Measurements from ENCODE around the gene GAPT.

The GAPT gene

GRCh38 chr5:58491216-58491892 is at the start of gene GAPT:
GAPT (plus strand) TSS chr5:58491435; CDS start chr5:58494537, 3,102 bp downstream.
- H3K4me3 ChIP-seq (ENCODE audit: low read depth, low read length) = no peak within 1 kb of the TSS

- no peak overlapping the region for H3K4me3 ChIP-seq (ENCODE audit: low read depth, low read length)
Observed at GRCh38 chr5:58444805-58445204, 46.4 kb upstream of the GAPT start.

GRCh38 chr5:58446024-58446423 is 45.2 kb upstream of the GAPT start:
- H3K4me3 ChIP-seq (ENCODE audit: low read depth, low read length) = no peak overlapping the region

GRCh38 chr5:58447226-58447625 is 44.0 kb upstream of the GAPT start:
- H3K4me3 ChIP-seq (ENCODE audit: low read depth, low read length) = no peak overlapping the region

GRCh38 chr5:58450018-58450417 is 41.2 kb upstream of the GAPT start:
- no peak overlapping the region for H3K4me3 ChIP-seq (ENCODE audit: low read depth, low read length)

- no peak overlapping the region for H3K4me3 ChIP-seq (ENCODE audit: low read depth, low read length)
Observed at GRCh38 chr5:58450811-58451629, 40.2 kb upstream of the GAPT start.

- H3K4me3 ChIP-seq (ENCODE audit: low read depth, low read length) = no peak overlapping the region
Observed at GRCh38 chr5:58451732-58452565, 39.3 kb upstream of the GAPT start.

GRCh38 chr5:58452566-58453258 is 38.5 kb upstream of the GAPT start:
- H3K4me3 ChIP-seq (ENCODE audit: low read depth, low read length) = no peak overlapping the region

- H3K4me3 ChIP-seq (ENCODE audit: low read depth, low read length) = no peak overlapping the region
Observed at GRCh38 chr5:58453306-58453705, 37.9 kb upstream of the GAPT start.

GRCh38 chr5:58454025-58454424 is 37.2 kb upstream of the GAPT start:
- no peak overlapping the region for H3K4me3 ChIP-seq (ENCODE audit: low read depth, low read length)

- H3K4me3 ChIP-seq (ENCODE audit: low read depth, low read length) = no peak overlapping the region
Observed at GRCh38 chr5:58455066-58455465, 36.2 kb upstream of the GAPT start.

- H3K4me3 ChIP-seq (ENCODE audit: low read depth, low read length) = no peak overlapping the region
Observed at GRCh38 chr5:58455480-58455879, 35.8 kb upstream of the GAPT start.

- H3K4me3 ChIP-seq (ENCODE audit: low read depth, low read length) = no peak overlapping the region
Observed at GRCh38 chr5:58456026-58456425, 35.2 kb upstream of the GAPT start.

- no peak overlapping the region for H3K4me3 ChIP-seq (ENCODE audit: low read depth, low read length)
Observed at GRCh38 chr5:58456486-58456885, 34.7 kb upstream of the GAPT start.

- H3K4me3 ChIP-seq (ENCODE audit: low read depth, low read length) = no peak overlapping the region
Observed at GRCh38 chr5:58457050-58457449, 34.2 kb upstream of the GAPT start.

GRCh38 chr5:58458141-58458742 is 33.0 kb upstream of the GAPT start:
- peak overlapping the region; percentile 83 for H3K4me3 ChIP-seq (ENCODE audit: low read depth, low read length)

- H3K4me3 ChIP-seq (ENCODE audit: low read depth, low read length) = peak overlapping the region; percentile 83
Observed at GRCh38 chr5:58458743-58459145, 32.5 kb upstream of the GAPT start.

- H3K4me3 ChIP-seq (ENCODE audit: low read depth, low read length) = peak overlapping the region; percentile 83
Observed at GRCh38 chr5:58459146-58460001, 31.9 kb upstream of the GAPT start.

GRCh38 chr5:58460002-58460731 is 31.1 kb upstream of the GAPT start, which contains the start of gene PLK2:
PLK2 (minus strand) TSS chr5:58460086; CDS start chr5:58459959, 127 bp downstream.
- peak within 1 kb of the TSS; percentile 83 for H3K4me3 ChIP-seq (ENCODE audit: low read depth, low read length)
